ENCODE measurements around the gene SMIM20.

- TF ChIP-seq EZH2 (IDR thresholded peaks at IDR 0.05; ENCODE audit: insufficient read depth, poor library complexity, severe bottlenecking), result no peak
- no peak for TF ChIP-seq EZH2phosphoT487 (IDR thresholded peaks at IDR 0.05; ENCODE audit: insufficient read depth, low read depth)
Observed at GRCh38 chr4:25970691-25971432, 56.8 kb downstream of the SMIM20 start.
